22Rv1 (cell line): ENCODE measurements around the gene SLC47A1.

Source experiments
- CTCF ChIP-seq: fragments of 450-650 bp; IDR thresholded peaks from 2 replicates; pipeline ENCODE4 v1.5.1; 2017; ENCODE audit warnings: mild to moderate bottlenecking
- ZFX ChIP-seq: fragments of 450-650 bp; IDR thresholded peaks from 2 replicates; pipeline ENCODE4 v1.6.1; 2017; ENCODE audit warnings: antibody characterized with exemption, borderline replicate concordance

DNA sequence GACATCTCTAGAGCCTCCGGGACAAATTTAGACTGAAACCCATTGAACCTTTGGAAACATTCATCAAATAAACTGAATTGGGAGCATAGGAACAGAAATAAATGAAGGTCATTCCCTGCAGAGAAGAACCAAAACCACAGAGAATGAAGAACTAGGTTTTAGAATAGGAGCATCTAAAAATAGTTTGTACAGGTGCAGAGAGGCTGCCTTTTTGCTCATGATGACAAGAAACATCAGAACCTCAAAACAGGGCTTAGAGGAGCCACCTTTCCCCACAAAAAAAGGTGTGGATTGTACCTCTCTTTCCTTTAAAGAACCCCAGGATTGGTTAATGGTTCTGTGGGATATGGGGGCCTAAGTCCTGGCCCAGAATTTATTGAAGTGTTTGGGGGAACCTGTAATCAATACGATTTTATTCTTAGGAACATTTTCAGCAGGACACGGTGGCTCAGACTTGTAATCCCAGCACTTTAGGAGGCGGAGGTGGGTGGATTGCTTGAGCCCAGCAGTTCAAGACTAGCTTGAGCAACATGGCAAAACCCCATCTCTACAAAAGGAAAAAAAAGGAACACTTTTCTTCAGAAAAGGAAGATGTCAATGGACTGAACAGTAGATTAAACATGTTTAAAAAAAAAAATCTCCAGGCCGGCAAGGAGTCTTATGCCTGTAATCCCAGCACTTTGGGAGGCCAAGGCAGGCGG, 37.7 kb upstream of the SLC47A1 start:
- TF ChIP-seq CTCF (no peak), ZFX (no peak)
